BE2C (cell line): Measurements from ENCODE around the gene ENTREP1.

Source experiments
- DNase-seq: peaks from one replicate; pipeline ENCODE4 v3.0.0-alpha.2; 2020
- H3K27me3 ChIP-seq: fragments of 250-450 bp; sonication (Bioruptor Pico); 2 replicates; pipeline ENCODE4 v1.5.1; 2020; ENCODE audit warnings: mild to moderate bottlenecking
- H3K36me3 ChIP-seq: fragments of 250-450 bp; sonication (Bioruptor Pico); 2 replicates; pipeline ENCODE4 v1.5.1; 2020; ENCODE audit warnings: mild to moderate bottlenecking
- H3K4me1 ChIP-seq: fragments of 250-450 bp; sonication (Bioruptor Pico); 2 replicates; pipeline ENCODE4 v1.5.1; 2020
- H3K4me3 ChIP-seq: 2 replicates; pipeline ENCODE4 v1.5.1; 2011; ENCODE audit warnings: low read depth, low read length
- H3K9me3 ChIP-seq: fragments of 250-450 bp; sonication (Bioruptor Pico); 2 replicates; pipeline ENCODE4 v1.5.1; 2020
- TF ChIP-seq, protein P1 (sequence below): IDR thresholded peaks from 2 replicates; pipeline ENCODE4 v1.5.1; 2012; ENCODE audit warnings: mild to moderate bottlenecking, low read depth, low read length

Gene ENTREP1

DNA sequence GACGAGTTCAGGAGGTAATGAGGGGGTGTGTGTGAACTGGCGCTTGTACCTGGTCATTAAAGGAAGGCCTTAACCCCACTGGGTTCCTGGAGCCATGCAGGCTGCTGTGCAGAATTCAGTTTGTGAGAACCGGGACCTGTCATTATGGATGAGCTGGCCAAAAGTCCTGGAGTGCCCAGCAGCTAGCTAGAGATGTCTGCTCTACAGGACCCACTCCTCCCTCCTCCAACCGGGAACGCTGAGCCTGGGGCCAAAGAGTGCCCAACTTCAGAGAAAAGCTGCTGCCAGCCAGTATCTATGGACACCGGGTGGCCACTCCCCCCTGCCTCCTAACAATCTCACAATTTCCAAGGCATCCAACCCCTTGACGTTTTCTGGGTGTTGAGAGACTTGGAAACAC, 1.2 kb downstream of the ENTREP1 start:
- TF ChIP-seq, protein P1, sequence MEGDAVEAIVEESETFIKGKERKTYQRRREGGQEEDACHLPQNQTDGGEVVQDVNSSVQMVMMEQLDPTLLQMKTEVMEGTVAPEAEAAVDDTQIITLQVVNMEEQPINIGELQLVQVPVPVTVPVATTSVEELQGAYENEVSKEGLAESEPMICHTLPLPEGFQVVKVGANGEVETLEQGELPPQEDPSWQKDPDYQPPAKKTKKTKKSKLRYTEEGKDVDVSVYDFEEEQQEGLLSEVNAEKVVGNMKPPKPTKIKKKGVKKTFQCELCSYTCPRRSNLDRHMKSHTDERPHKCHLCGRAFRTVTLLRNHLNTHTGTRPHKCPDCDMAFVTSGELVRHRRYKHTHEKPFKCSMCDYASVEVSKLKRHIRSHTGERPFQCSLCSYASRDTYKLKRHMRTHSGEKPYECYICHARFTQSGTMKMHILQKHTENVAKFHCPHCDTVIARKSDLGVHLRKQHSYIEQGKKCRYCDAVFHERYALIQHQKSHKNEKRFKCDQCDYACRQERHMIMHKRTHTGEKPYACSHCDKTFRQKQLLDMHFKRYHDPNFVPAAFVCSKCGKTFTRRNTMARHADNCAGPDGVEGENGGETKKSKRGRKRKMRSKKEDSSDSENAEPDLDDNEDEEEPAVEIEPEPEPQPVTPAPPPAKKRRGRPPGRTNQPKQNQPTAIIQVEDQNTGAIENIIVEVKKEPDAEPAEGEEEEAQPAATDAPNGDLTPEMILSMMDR = no peak

DNA sequence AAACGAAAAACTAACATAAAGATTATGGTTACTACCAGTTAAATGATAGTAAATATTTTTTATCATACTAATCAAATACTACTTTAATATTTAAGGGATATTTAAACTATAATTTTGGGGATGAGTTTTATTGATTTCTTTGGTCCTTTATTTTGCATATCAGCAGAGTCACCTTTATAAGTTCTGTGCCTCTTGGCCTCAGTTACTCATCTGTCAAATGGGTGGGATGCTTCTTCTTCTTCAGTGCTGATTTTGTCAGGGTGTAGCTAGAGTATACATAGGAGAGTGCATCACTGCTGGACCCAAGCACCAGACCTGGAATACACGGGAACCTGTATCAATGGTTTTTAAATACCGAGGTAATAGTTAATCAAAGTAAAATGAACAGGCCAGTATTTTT, 5.6 kb downstream of the ENTREP1 start:
- H3K4me3 ChIP-seq = no peak overlapping the region
- H3K27me3 ChIP-seq = peaks cover 37% of the 10 kb centered on the region
- H3K9me3 ChIP-seq = no peaks in the 10 kb centered on the region
- H3K36me3 ChIP-seq = no peaks in the 10 kb centered on the region
- DNase-seq = no peak
- TF ChIP-seq, protein P1 = no peak
- H3K4me1 ChIP-seq = no peaks in the 10 kb centered on the region

More for the DNA sequence above, 1.2 kb downstream of the ENTREP1 start:
- no peak for DNase-seq
- no peaks in the 10 kb centered on the region for H3K4me1 ChIP-seq
- no peak overlapping the region for H3K4me3 ChIP-seq
- H3K36me3 ChIP-seq = no peaks in the 10 kb centered on the region
- peaks cover 72% of the 10 kb centered on the region for H3K27me3 ChIP-seq
- H3K9me3 ChIP-seq = no peaks in the 10 kb centered on the region

DNA sequence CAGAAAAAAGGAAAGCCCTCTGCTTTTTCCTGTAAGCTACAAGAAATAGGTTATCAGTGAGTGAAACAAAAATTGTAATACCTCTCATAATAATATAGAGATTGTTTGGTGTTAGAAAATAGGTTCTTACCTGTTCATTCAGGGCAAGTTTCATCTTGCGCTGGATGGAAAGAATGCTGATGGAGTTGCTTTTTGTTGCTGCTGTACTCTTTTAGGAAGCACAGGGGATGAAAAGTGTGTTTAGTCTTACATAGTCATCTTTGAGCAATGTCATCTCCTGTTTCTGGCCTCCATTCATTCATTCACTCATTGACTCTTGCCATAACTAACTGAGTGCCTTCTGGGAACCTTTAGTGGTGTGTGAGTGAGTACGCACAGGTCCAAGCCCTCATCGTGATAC, 6.4 kb downstream of the ENTREP1 start:
- TF ChIP-seq, protein P1 = no peak
- Histone ChIP-seq H3K36me3 (no peaks in the 10 kb centered on the region), H3K9me3 (no peaks in the 10 kb centered on the region), H3K4me1 (no peaks in the 10 kb centered on the region), H3K27me3 (peaks cover 28% of the 10 kb centered on the region), H3K4me3 (no peak overlapping the region)
- no peak for DNase-seq

DNA sequence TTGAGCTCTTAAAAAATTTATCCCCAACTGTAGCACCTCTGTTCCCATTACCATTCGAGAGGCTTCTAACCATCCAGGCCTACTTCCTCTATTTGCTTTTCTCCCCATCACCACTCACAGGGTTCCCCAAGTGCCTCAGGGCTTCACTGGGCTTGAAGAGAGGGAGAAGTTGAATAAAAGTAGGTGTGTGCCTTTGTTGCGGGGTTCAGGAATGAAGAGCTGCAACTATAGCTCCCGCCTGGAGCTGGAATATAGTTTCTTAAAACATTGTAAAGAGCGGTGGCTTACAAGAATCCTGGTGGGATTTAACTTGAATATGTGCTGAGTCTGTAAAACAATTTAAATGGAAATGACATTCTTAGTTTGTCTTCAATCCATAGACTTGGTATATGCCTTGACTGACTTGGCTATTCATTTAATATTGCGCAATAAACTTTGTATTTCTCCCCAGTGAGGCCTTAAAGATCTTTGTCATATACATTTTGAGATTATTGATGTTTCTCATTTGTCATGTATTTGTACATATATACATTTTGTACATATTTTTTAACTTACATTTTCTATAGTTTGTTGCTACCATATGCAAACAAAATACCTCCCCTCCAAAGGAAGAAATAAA, 7.2 kb downstream of the ENTREP1 start:
- no peak overlapping the region for H3K4me3 ChIP-seq
- DNase-seq = no peak
- no peaks in the 10 kb centered on the region for H3K36me3 ChIP-seq
- no peaks in the 10 kb centered on the region for H3K4me1 ChIP-seq
- TF ChIP-seq, protein P1 = no peak
- no peaks in the 10 kb centered on the region for H3K9me3 ChIP-seq
- H3K27me3 ChIP-seq = peaks cover 21% of the 10 kb centered on the region

DNA sequence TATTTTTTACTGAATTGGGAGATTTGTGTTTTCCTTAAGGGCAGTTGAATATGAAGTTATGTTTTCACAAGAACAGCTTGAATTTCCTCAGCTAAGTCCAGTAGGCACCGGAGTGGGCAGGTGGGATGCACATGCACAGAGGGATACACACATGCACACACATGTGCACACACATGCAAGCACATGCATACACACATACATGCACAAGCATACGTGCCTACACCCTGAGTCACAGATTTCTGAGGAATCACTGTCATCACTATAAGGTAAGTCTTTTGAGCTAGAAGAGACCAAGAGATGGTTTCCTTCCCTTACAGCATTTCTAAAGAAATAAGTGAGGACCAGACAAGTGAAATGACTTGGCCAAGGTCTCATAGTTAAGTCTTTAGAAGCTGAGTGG, 8.7 kb downstream of the ENTREP1 start:
- Histone ChIP-seq H3K27me3 (peaks cover 6% of the 10 kb centered on the region), H3K36me3 (no peaks in the 10 kb centered on the region), H3K4me1 (no peaks in the 10 kb centered on the region), H3K9me3 (no peaks in the 10 kb centered on the region), H3K4me3 (no peak overlapping the region)
- DNase-seq = no peak
- TF ChIP-seq, protein P1 = no peak

DNA sequence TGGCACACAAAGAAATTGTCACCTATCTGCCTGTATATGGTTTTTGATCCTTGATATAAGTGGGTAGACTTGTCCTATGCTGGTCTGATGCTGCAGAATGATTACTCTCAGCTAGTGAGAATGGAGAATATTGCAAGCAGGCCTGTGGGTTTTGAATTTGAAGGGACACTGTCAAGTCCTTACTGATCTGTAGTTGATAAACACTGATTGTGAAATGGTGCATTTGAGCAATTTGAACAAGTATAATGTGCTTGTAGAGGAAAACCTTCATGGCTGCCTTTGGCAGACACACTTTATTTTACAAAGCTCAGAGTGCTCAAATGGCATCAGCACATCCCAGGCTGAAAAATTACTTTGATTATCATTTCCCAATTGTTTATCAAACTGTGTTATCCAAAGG, 9.3 kb downstream of the ENTREP1 start:
- H3K4me1 ChIP-seq = no peaks in the 10 kb centered on the region
- no peak overlapping the region for H3K4me3 ChIP-seq
- TF ChIP-seq, protein P1 = no peak
- H3K36me3 ChIP-seq = no peaks in the 10 kb centered on the region
- H3K27me3 ChIP-seq = peaks cover 3% of the 10 kb centered on the region; the same call in 1 of the 2 replicates
- no peaks in the 10 kb centered on the region for H3K9me3 ChIP-seq
- DNase-seq = no peak
